ENCODE measurements around the gene CACUL1. TPM values are rescaled to one million over a fixed set of nuclear protein-coding genes. Genes with fewer than 3 reads are reported as not detected.
A peak's percentile ranks its signal among the peaks of the same experiment; 100 is the strongest.

The CACUL1 gene
- total RNA-seq, 1 experiment from 2014 or later, result 62.5 TPM

- Histone ChIP-seq H3K36me3 (ENCODE audit: low read depth) (no peaks in the 10 kb centered on the region), H3K9me2 (ENCODE audit: insufficient read depth) (no peaks in the 10 kb centered on the region), H3K27me3 (ENCODE audit: insufficient read depth, low read depth) (no peaks in the 10 kb centered on the region), H3K9me3 (ENCODE audit: insufficient read depth, low read depth) (no peaks in the 10 kb centered on the region), H3K4me1 (replicated peaks; ENCODE audit: insufficient read depth) (peaks cover 26% of the 10 kb centered on the region), H3K27ac (no peak overlapping the region), H3K4me2 (no peak overlapping the region), H2AFZ (no peak overlapping the region), H3F3A (ENCODE audit: insufficient read depth, low read depth) (peaks cover 11% of the 10 kb centered on the region; the same call in 1 of the 2 replicates), H3K4me3 (no peak overlapping the region), H4K20me1 (ENCODE audit: insufficient read depth) (no peaks in the 10 kb centered on the region), H3K79me2 (ENCODE audit: low read depth) (no peaks in the 10 kb centered on the region)
- intact Hi-C loops (cut with micrococcal nuclease; ENCODE audit: unreplicated experiment), result no loop called here
- no peak for DNase-seq
- ChIA-PET POLR2A (ENCODE audit: unreplicated experiment) (no interaction called here), CTCF (interaction anchor here (0.6 kb wide), 1 partner anchor 420 kb away, joined by 3 read pairs; no protein-coding TSS in a partner anchor)
- BruUV-seq (replicated peaks), result no TSS peak
- TF ChIP-seq CTCF (conservative IDR thresholded peaks at IDR 0.05) (no peak), EZH2 (IDR thresholded peaks at IDR 0.05; ENCODE audit: low read depth) (no peak)
Measured at GRCh38 chr10:118760265-118760664, 5.5 kb upstream of the CACUL1 start.

GRCh38 chr10:118758449-118758848 lies 3.7 kb upstream of the CACUL1 start:
- peaks cover 6% of the 10 kb centered on the region; the same call in 1 of the 2 replicates for H4K20me1 ChIP-seq (ENCODE audit: insufficient read depth)
- no peaks in the 10 kb centered on the region for H3K9me3 ChIP-seq (ENCODE audit: insufficient read depth, low read depth)
- H2AFZ ChIP-seq, result no peak overlapping the region
- H3K27me3 ChIP-seq (ENCODE audit: insufficient read depth, low read depth), result no peaks in the 10 kb centered on the region
- no peak for TF ChIP-seq CTCF (conservative IDR thresholded peaks at IDR 0.05)
- TF ChIP-seq EZH2 (IDR thresholded peaks at IDR 0.05; ENCODE audit: low read depth), result no peak
- intact Hi-C loops (cut with micrococcal nuclease; ENCODE audit: unreplicated experiment), result loop anchor here (5.0 to 10.0 kb wide), 3 partner anchors 96 to 336 kb away; partner anchors contain the start of gene NANOS1
- no peaks in the 10 kb centered on the region for H3K36me3 ChIP-seq (ENCODE audit: low read depth)
- no peaks in the 10 kb centered on the region for H3K9me2 ChIP-seq (ENCODE audit: insufficient read depth)
- no peak for DNase-seq
- no TSS peak for BruUV-seq (replicated peaks)
- ChIA-PET POLR2A (ENCODE audit: unreplicated experiment) (no interaction called here), CTCF (no interaction called here)
- peaks cover 9% of the 10 kb centered on the region; the same call in 1 of the 2 replicates for H3F3A ChIP-seq (ENCODE audit: insufficient read depth, low read depth)
- H3K4me3 ChIP-seq, result no peak overlapping the region
- peaks cover 13% of the 10 kb centered on the region for H3K79me2 ChIP-seq (ENCODE audit: low read depth)
- no peak overlapping the region for H3K4me2 ChIP-seq
- no peak overlapping the region for H3K27ac ChIP-seq
- peaks cover 11% of the 10 kb centered on the region for H3K4me1 ChIP-seq (replicated peaks; ENCODE audit: insufficient read depth)

- H3K36me3 ChIP-seq (ENCODE audit: low read depth), result no peaks in the 10 kb centered on the region
Measured at GRCh38 chr10:118754229-118754555, 578 bp downstream of the CACUL1 start.

More at GRCh38 chr10:118754229-118754555, 578 bp downstream of the CACUL1 start:
- BruUV-seq (replicated peaks), result no TSS peak
- Histone ChIP-seq H3K27me3 (ENCODE audit: insufficient read depth, low read depth) (no peaks in the 10 kb centered on the region), H3K4me1 (replicated peaks; ENCODE audit: insufficient read depth) (peaks cover 10% of the 10 kb centered on the region; the same call in 1 of the 2 replicates), H3K9me2 (ENCODE audit: insufficient read depth) (no peaks in the 10 kb centered on the region), H4K20me1 (ENCODE audit: insufficient read depth) (peaks cover 44% of the 10 kb centered on the region), H3K79me2 (ENCODE audit: low read depth) (peaks cover 56% of the 10 kb centered on the region), H3F3A (ENCODE audit: insufficient read depth, low read depth) (no peaks in the 10 kb centered on the region), H3K4me2 (peak overlapping the region; percentile 91), H3K27ac (peak overlapping the region; percentile 69), H2AFZ (peak overlapping the region; percentile 77), H3K4me3 (peak overlapping the region; percentile 96), H3K9me3 (ENCODE audit: insufficient read depth, low read depth) (no peaks in the 10 kb centered on the region)
- intact Hi-C loops (cut with micrococcal nuclease; ENCODE audit: unreplicated experiment), result loop anchor here (10.0 kb wide), 2 partner anchors 101 to 341 kb away; no protein-coding TSS in a partner anchor
- ChIA-PET CTCF (no interaction called here), POLR2A (ENCODE audit: unreplicated experiment) (interaction anchor here (0.6 kb wide), 1 partner anchor 425 kb away, joined by 3 read pairs; no protein-coding TSS in a partner anchor)
- TF ChIP-seq CTCF (conservative IDR thresholded peaks at IDR 0.05) (no peak), EZH2 (IDR thresholded peaks at IDR 0.05; ENCODE audit: low read depth) (no peak)
- peak; percentile 42 to 49 for DNase-seq

Measured in PC-9 (cell line).